HepG2 (cell line): ENCODE measurements around the gene EPHA10. TPM values are rescaled to one million over a fixed set of nuclear protein-coding genes. Genes with fewer than 3 reads are reported as not detected.

ENCODE experiments used
- AGO2 ChIP-seq: fragments of 200-400 bp; formaldehyde crosslinking; optimal IDR thresholded peaks from 2 replicates; pipeline ENCODE3; 2017; ENCODE audit warnings: mild to moderate bottlenecking, low read depth, low read length, moderate library complexity
- AHR ChIP-seq: IDR thresholded peaks from 2 replicates; pipeline ENCODE4 v1.6.1; 2018; ENCODE audit warnings: missing genetic modification reagents, missing compliant biosample characterization
- ATF2 ChIP-seq: sonication (generic); formaldehyde crosslinking; IDR thresholded peaks from 2 replicates; pipeline ENCODE4 v1.4.0; 2020; ENCODE audit warnings: missing genetic modification reagents
- EHMT2 ChIP-seq: fragments of 200-600 bp; sonication (generic); IDR thresholded peaks from 2 replicates; pipeline ENCODE4 v1.7.0; 2017; ENCODE audit warnings: antibody characterized with exemption, low read depth, low read length, borderline replicate concordance
- ELK4 ChIP-seq: sonication (generic); formaldehyde crosslinking; IDR thresholded peaks from 2 replicates; pipeline ENCODE4 v1.9.0; 2021; ENCODE audit warnings: missing genetic modification reagents, borderline replicate concordance
- FOXK2 ChIP-seq: fragments of 450-650 bp; IDR thresholded peaks from 2 replicates; pipeline ENCODE4 v1.6.1; 2016
- GLMP ChIP-seq: sonication (generic); formaldehyde crosslinking; IDR thresholded peaks from 2 replicates; pipeline ENCODE4 v1.9.0; 2021; ENCODE audit warnings: missing genetic modification reagents, mild to moderate bottlenecking, borderline replicate concordance
- HDAC1 ChIP-seq: sonication (generic); formaldehyde crosslinking; IDR thresholded peaks from 2 replicates; pipeline ENCODE4 v1.5.1; 2020; ENCODE audit warnings: mild to moderate bottlenecking, missing genetic modification reagents
- KIAA2018 ChIP-seq: sonication (generic); formaldehyde crosslinking; IDR thresholded peaks from 2 replicates; pipeline ENCODE4 v1.5.0; 2020; ENCODE audit warnings: mild to moderate bottlenecking, missing genetic modification reagents, borderline replicate concordance
- MXD1 ChIP-seq: sonication (generic); formaldehyde crosslinking; IDR thresholded peaks from 2 replicates; pipeline ENCODE4 v1.4.0; 2020; ENCODE audit warnings: mild to moderate bottlenecking, missing genetic modification reagents
- NFE2 ChIP-seq: sonication (generic); formaldehyde crosslinking; IDR thresholded peaks from 2 replicates; pipeline ENCODE4 v1.4.0; 2020; ENCODE audit warnings: missing genetic modification reagents
- PLRG1 ChIP-seq: fragments of 450-650 bp; conservative IDR thresholded peaks from 2 replicates; pipeline ENCODE4 v1.6.1; 2016
- ZKSCAN1 ChIP-seq: fragments of 150-350 bp; IDR thresholded peaks from 2 replicates; pipeline ENCODE4 v1.6.1; 2014; ENCODE audit warnings: low read length
- ZNF30 ChIP-seq: sonication (generic); formaldehyde crosslinking; IDR thresholded peaks from 2 replicates; pipeline ENCODE4 v1.5.0; 2020; ENCODE audit warnings: mild to moderate bottlenecking, missing genetic modification reagents
- ZNF317 ChIP-seq: sonication (generic); formaldehyde crosslinking; IDR thresholded peaks from 2 replicates; pipeline ENCODE4 v1.5.0; 2020; ENCODE audit warnings: mild to moderate bottlenecking, missing genetic modification reagents
- ZNF382 ChIP-seq: sonication (generic); formaldehyde crosslinking; IDR thresholded peaks from 2 replicates; pipeline ENCODE4 v1.5.0; 2020; ENCODE audit warnings: missing genetic modification reagents, mild to moderate bottlenecking, borderline replicate concordance
- ZNF576 ChIP-seq: sonication (generic); formaldehyde crosslinking; IDR thresholded peaks from 2 replicates; pipeline ENCODE4 v1.4.0; 2020; ENCODE audit warnings: mild to moderate bottlenecking, missing genetic modification reagents
- ZNF615 ChIP-seq: sonication (generic); formaldehyde crosslinking; IDR thresholded peaks from 2 replicates; pipeline ENCODE4 v1.5.0; 2020; ENCODE audit warnings: mild to moderate bottlenecking, missing genetic modification reagents, borderline replicate concordance
- ZNF644 ChIP-seq: IDR thresholded peaks from 2 replicates; pipeline ENCODE4 v1.6.1; 2016; ENCODE audit warnings: low read depth
- polyA plus RNA-seq, 8 experiments: library from polyadenylated mRNA; depleted of rRNA in 3 of 8; stranded (reverse) in 7 of 8; unstranded in 1 of 8; fragments of >200 nt; fragmentation: Illumina TruSeq in 4 of 8; extraction: Trizol in 4 of 8; gene quantifications; 2 replicates each; pipeline versions ENCODE4 v1.2.1 to v1.2.3, GENCODE V29; 2011 to 2016; ENCODE audit warnings: low read depth in 4 of 8, missing spikeins in 1 of 8, mixed read lengths in 1 of 8; ENCODE audit not compliant: insufficient read depth in 1 of 8
- total RNA-seq, 5 experiments: library from RNA; depleted of rRNA; stranded (reverse); fragments of >200 nt; fragmentation: Illumina TruSeq; extraction: Trizol; gene quantifications; 2 replicates each; pipeline ENCODE4 v1.2.3, GENCODE V29; 2016; ENCODE audit warnings: low read depth in 1 of 5

Gene EPHA10
- total and polyA plus RNA-seq, 2 of the 13 experiments (the other 11 are each of a cell fraction or from before 2014, with no cell fraction given): 0.11 to 0.58 TPM

- no peak for TF ChIP-seq KIAA2018 (CRISPR knock-in tag)
- peak; percentile 99 for TF ChIP-seq ZNF30 (CRISPR knock-in tag)
- TF ChIP-seq ZNF615 (CRISPR knock-in tag): peak; percentile 99
- TF ChIP-seq ELK4 (CRISPR knock-in tag): peak; percentile 98; the same call in 1 of the 2 replicates
- peak; percentile 93 for TF ChIP-seq ZNF317 (CRISPR knock-in tag)
- TF ChIP-seq AGO2: no peak
- TF ChIP-seq NFE2: peak; percentile 84
- TF ChIP-seq ATF2 (CRISPR knock-in tag): peak; percentile 98
- TF ChIP-seq PLRG1: no peak
- TF ChIP-seq FOXK2: no peak
- peak; percentile 59; the same call in 1 of the 2 replicates for TF ChIP-seq ZNF382 (CRISPR knock-in tag)
- no peak for TF ChIP-seq ZKSCAN1
- peak; percentile 66 for TF ChIP-seq ZNF644
- peak; percentile 76 for TF ChIP-seq HDAC1 (CRISPR knock-in tag)
- peak; percentile 97 for TF ChIP-seq GLMP (CRISPR knock-in tag)
- peak; percentile 100 for TF ChIP-seq AHR (CRISPR knock-in tag)
- TF ChIP-seq ZNF576 (CRISPR knock-in tag): peak; percentile 35; the same call in 1 of the 2 replicates
- TF ChIP-seq EHMT2: peak; percentile 99
- peak; percentile 99 for TF ChIP-seq MXD1 (CRISPR knock-in tag)
Measured at GRCh38 chr1:37764414-37764825, 500 bp downstream of the EPHA10 start (continued).
